Anterior cingulate cortex (tissue), 58 donors: ENCODE data around the gene C21orf58.

ENCODE experiments used
- DNase-seq, 58 donors: peaks; one replicate each; lab custom pipeline; 2025; lab: John Stamatoyannopoulos, UW

The C21orf58 gene

GRCh38 chr21:46354518-46354917 lies 30.8 kb upstream of the C21orf58 start:
- DNase-seq: no peak

GRCh38 chr21:46354046-46354445 lies 30.4 kb upstream of the C21orf58 start:
- DNase-seq: no peak

GRCh38 chr21:46352913-46353312 lies 29.2 kb upstream of the C21orf58 start:
- DNase-seq: no peak

DNA sequence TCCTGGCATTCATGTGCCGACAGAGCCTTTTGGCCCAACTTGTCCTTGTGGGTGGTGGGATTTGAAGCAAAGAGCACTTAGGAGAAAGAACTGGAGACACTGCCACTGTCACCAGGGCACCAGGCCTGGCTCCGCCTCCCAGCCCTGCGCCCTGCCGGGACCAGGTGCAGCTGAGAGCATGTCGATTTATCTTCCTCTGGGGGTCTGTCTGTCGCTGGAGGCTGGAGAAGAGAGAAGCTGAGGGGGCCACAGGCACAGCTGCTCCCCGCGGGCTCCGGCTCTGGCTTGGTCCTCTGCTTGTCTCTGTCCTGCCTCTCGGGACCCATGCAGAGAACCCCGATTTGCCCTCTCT lies 28.5 kb upstream of the C21orf58 start:
- no peak for DNase-seq

GRCh38 chr21:46351476-46352163 lies 27.9 kb upstream of the C21orf58 start:
- no peak for DNase-seq

DNA sequence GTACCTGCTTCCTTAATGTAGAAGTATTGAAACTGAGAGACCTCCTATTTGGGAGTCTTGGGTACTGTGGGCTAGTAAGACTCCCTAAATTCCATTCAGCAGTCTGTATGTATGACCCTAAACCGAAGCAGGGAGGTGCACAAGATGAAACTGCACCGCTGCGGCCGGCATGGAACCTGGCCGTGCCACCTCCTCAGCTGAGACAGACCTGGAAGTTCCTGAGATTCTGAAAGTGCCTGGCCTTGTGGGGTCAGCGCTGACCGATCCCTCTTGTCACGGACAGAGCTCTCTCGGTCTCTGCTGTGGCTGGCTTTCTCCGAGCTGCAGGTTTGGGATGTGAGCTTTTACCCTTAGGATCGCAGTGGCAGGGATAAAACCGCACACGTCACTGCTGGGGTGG lies 27.3 kb upstream of the C21orf58 start:
- DNase-seq: no peak

- DNase-seq: no peak
Observed at GRCh38 chr21:46350571-46350970, 26.9 kb upstream of the C21orf58 start.

DNA sequence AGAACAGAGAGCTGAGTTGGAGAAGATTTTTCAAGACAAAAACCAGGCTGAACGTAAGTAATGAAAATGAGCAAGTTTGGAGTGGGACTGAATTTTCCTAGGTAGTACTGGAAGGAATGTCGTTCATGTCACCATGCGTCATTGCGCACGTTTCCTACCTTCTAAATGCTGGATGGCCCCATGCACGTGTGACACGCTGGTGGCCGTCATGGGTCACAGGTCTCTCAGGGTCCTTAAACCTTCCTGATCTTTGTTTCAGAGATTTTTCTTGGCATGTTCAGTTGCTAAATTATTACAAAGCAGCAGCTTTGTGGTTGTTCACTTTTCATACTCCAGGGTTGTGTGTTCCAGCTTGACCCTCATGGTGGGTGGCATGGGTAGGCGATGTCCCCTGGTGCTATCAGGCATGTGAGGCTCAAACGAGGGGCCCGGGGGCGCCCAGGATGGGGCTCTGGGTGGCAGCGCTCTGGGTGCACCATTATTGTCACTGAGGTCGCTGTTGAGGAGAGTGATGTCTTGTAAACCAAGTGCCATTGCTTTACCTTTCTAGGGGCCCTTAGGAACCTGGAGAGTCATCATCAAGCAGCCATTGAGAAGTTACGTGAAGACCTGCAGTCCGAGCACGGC lies 25.6 kb upstream of the C21orf58 start:
- no peak for DNase-seq

DNA sequence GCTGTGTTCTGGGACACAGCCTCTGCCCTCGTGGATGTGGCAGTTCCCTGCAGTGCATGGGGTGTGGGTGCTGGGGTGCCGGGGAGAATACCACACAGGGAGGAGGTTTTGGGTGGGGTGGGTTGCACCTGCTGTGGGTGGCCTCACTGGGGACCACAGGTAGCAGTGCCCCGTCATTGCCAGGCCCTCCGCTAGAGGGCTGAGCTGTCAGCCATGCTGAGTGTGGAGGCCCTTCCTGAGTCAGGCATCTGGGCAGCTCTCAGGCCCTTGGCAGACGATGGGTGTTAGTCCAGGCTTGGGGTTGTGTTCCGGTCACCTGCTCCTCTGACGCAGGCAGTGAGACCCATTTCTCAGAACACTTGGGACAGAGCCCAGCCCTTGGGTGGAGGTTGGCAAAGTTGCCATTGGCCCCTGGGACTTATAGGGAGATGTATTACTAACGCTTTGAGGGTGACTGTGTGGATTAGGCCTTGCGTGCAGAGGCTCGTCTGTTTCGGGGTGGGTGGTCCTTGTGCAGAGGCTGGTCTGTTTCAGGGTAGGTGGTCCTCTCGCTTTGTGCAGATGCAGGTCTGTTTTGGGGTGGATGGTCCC lies 24.2 kb upstream of the C21orf58 start:
- no peak for DNase-seq

DNA sequence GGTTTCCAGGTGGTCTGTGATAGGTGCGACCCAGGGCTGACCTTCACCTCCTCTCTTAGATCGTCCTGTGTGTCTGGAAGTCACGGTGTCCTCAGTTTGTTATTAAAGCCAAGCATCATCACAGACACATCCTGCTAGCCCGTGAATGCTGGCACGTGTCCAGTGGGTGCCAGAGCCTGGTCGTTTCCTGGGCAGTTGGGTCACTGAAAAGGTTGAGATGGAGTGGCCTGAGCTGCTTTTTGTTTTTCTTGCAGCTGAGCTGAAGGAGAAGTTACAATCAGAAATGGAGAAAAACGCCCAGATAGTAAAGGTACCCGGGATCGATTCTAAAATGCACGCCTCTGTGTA lies 23.5 kb upstream of the C21orf58 start:
- no peak for DNase-seq

DNA sequence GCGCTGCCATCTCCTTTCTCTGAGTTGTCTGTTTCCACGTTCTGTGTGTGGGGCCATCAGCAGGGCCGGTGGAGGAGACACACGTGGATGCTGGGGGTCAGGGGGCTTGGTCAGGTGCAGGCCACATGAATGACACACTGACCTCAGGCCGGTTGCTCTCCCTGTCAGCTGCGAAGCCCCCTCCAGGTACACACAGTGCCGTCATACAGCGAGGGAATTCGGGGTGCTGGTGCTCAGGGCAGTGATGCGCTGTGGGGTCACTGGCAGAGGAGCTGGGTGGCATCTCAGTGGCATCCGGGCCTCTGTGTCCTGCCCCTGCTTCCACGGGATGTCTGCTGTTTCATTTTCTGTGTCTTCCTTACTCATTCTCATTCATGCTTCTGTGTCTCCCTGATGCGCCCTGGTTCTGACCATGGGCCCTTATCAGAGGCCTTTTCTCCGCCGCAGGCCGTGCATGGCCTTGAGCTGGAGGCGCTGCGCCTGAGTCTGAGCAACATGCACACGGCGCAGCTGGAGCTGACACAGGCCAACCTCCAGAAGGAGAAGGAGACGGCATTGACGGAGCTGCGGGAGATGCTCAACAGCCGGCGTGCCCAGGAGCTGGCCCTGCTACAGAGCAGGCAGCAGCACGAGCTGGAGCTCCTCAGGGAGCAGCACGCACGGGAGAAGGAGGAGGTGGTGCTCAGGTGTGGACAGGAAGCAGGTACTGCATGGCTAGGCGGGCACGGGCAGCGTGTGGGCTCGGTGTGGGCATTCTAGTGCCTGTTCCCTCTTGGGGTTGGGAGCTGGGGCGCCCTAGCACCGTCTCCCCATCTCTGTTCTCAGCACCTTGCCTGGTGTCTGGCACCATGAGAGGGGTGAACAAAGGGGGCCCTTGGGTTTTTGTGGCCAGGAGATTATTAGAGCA lies 22.9 kb upstream of the C21orf58 start:
- DNase-seq: no peak

DNA sequence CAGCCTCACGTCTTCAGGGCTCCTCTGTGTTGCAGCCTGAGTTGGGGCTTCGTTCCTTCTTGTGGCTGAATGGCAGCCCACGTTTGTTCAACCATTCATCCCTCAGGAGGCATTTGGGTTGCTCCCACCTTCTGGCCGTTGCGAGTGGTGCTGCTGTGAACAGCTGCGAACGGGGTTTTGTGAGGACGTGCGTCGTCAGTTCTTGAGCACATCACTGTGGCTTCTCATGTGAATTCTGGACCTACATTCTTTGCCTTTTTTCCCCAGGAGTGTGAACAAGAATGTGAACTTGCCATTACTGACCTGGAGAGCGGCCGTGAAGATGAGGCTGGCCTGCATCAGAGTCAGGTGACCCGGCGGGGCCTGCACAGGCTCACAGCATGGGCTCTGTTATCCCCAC lies 22.2 kb upstream of the C21orf58 start:
- DNase-seq: no peak

- DNase-seq: no peak
Observed at GRCh38 chr21:46344219-46344915, 20.7 kb upstream of the C21orf58 start.

GRCh38 chr21:46340998-46341397 lies 17.3 kb upstream of the C21orf58 start:
- peak in 1 of 58 donors; percentile 12 for DNase-seq

GRCh38 chr21:46336603-46337002 lies 12.9 kb upstream of the C21orf58 start:
- DNase-seq: no peak

- DNase-seq: peak in 2 of 58 donors; percentile 12 to 20
Observed at GRCh38 chr21:46334351-46335140, 10.9 kb upstream of the C21orf58 start.

DNA sequence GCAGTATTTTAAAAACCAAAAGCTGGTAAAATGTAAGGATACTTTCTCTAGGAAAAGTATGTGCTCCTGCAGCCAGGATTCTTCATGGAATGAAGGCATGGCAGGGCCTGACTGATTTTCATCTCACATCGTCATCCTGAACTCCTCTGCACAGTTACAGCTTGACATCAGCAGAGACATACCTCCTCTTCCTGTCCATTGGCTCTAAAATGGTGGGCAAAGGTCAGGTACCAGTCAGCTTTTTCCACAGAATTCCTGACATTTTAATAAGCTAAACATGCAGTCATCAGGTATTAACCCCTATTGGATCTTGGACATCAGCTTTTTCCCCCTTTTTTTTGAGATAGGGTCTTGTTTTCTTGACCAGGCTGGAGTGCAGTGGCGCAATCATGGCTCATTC lies 6.1 kb upstream of the C21orf58 start:
- no peak for DNase-seq

GRCh38 chr21:46328151-46328550 lies 4.5 kb upstream of the C21orf58 start:
- no peak for DNase-seq

GRCh38 chr21:46327711-46328110 lies 4.0 kb upstream of the C21orf58 start:
- DNase-seq: no peak
